A673 (cell line): ENCODE results near the gene LMO7. TPM values are rescaled to one million over a fixed set of nuclear protein-coding genes. Genes with fewer than 3 reads are reported as not detected.

ENCODE experiments used
- BruUV-seq: library from RNA; stranded (reverse); fragments of 400-500 nt; replicated peaks from 2 replicates; lab custom pipeline; 2021; lab: Mats Ljungman, UMichigan
- CTCF ChIA-PET: fragments of 300-600 bp; sonication (Branson Sonifier 250); formaldehyde crosslinking; loops from one replicate; lab custom pipeline; 2022; ENCODE audit warnings: antibody characterized with exemption; lab: Charles Lee
- POLR2A ChIA-PET: fragments of 300-600 bp; sonication (Branson Sonifier 250); formaldehyde crosslinking; loops from one replicate; lab custom pipeline; 2022; ENCODE audit warnings: antibody characterized with exemption; ENCODE audit not compliant: low non-redundant PET; lab: Charles Lee
- DNase-seq: peaks from one replicate; pipeline ENCODE4 v3.0.0-alpha.2; 2015; ENCODE audit warnings: low spot score
- H3K27ac ChIP-seq: fragments of 200-600 bp; sonication (generic); 2 replicates; pipeline ENCODE4 v1.5.1; 2016; ENCODE audit warnings: mixed run types, low read depth, mild to moderate bottlenecking, mixed read lengths, antibody characterized with exemption, low read length; ENCODE audit not compliant: poor library complexity, severe bottlenecking
- H3K27me3 ChIP-seq: fragments of 200-600 bp; sonication (generic); replicated peaks from 2 replicates; pipeline ENCODE4 v1.6.1; 2017; ENCODE audit warnings: mixed run types, low read depth, mild to moderate bottlenecking, mixed read lengths, antibody characterized with exemption, low read length; ENCODE audit not compliant: insufficient read depth, poor library complexity
- H3K36me3 ChIP-seq: fragments of 200-600 bp; sonication (generic); 2 replicates; pipeline ENCODE4 v1.6.1; 2016; ENCODE audit warnings: mixed run types, mild to moderate bottlenecking, mixed read lengths, antibody characterized with exemption, low read length; ENCODE audit not compliant: insufficient read depth, poor library complexity, severe bottlenecking
- H3K4me1 ChIP-seq: fragments of 200-600 bp; sonication (generic); 2 replicates; pipeline ENCODE4 v1.6.1; 2017; ENCODE audit warnings: mixed run types, mild to moderate bottlenecking, mixed read lengths, antibody characterized with exemption, low read length; ENCODE audit not compliant: insufficient read depth, poor library complexity, severe bottlenecking
- H3K4me3 ChIP-seq: fragments of 200-600 bp; sonication (generic); 2 replicates; pipeline ENCODE4 v1.5.1; 2016; ENCODE audit warnings: low read depth, mixed run types, mild to moderate bottlenecking, mixed read lengths, low read length; ENCODE audit not compliant: poor library complexity, severe bottlenecking
- H3K9me3 ChIP-seq: fragments of 200-600 bp; sonication (generic); 2 replicates; pipeline ENCODE4 v1.6.1; 2016; ENCODE audit warnings: mixed run types, low read depth, mild to moderate bottlenecking, mixed read lengths, antibody characterized with exemption, low read length; ENCODE audit not compliant: poor library complexity, severe bottlenecking
- EZH2 ChIP-seq: fragments of 200-600 bp; sonication (generic); IDR thresholded peaks from 2 replicates; pipeline ENCODE4 v1.6.1; 2017; ENCODE audit warnings: borderline replicate concordance, low read depth, mild to moderate bottlenecking, mixed read lengths, antibody characterized with exemption, low read length; ENCODE audit not compliant: poor library complexity, severe bottlenecking
- intact Hi-C: fragments of 100-400 bp; cut with micrococcal nuclease; formaldehyde crosslinking; loops from one replicate; pipeline ENCODE4 v1.10.0; 2022; ENCODE audit not compliant: unreplicated experiment
- total RNA-seq: library from RNA; stranded (reverse); gene quantifications from 2 replicates; pipeline ENCODE4 v1.2.3, GENCODE V29; 2021
- TF ChIP-seq, protein P1 (sequence below): fragments of 300-800, 200-600 bp; sonication (generic); conservative IDR thresholded peaks from 2 replicates; pipeline ENCODE4 v1.5.1; 2017; ENCODE audit warnings: low read depth, mild to moderate bottlenecking, antibody characterized with exemption, low read length, moderate library complexity, mixed read lengths

Gene LMO7
- total RNA-seq, 1 experiment from 2014 or later, result 20.3 TPM

DNA sequence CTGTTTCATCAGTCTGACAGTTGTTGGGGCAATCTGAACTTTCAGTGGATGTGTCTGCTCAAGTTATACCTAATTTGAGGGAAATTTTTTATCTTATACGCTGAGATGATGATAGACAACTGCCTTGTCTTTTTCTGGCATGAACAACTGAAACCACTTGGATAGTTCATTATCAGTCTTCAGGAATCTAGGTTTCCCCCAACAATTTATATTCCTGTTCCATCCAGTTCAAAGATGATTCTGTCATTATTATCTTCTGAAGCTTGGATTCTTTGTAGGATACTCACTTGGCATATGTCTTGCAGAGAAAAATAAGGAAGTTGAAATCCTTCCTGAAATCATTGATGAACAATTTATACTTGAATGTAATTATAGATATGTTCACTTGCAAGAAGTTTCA, 193.7 kb downstream of the LMO7 start:
- no TSS peak for BruUV-seq
- CTCF ChIA-PET, result no interaction called here

DNA sequence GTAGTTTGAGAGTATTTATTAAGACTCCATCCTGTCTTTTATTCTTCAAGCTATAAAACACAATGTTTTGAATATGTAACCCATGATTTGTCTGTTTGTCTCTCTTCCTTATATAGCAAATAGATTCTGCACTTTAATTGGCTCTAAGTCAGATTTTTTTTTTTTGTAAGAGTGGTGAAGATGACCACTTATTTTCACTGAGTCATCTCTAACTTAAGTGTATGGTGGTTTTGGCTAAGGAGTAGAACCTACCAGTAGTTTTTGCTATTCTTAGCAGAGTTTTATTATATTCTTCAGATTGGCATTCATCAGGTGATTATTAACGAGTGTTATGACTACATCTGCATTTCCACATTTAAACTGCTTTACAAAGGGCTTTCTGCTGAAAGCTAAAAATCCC, 194.7 kb downstream of the LMO7 start:
- intact Hi-C loops, result no loop called here
- no TSS peak for BruUV-seq
- H3K27ac ChIP-seq, result no peak overlapping the region
- no peak for DNase-seq
- ChIA-PET POLR2A (no interaction called here), CTCF (no interaction called here)
- H3K9me3 ChIP-seq, result no peaks in the 10 kb centered on the region
- TF ChIP-seq, protein P1, sequence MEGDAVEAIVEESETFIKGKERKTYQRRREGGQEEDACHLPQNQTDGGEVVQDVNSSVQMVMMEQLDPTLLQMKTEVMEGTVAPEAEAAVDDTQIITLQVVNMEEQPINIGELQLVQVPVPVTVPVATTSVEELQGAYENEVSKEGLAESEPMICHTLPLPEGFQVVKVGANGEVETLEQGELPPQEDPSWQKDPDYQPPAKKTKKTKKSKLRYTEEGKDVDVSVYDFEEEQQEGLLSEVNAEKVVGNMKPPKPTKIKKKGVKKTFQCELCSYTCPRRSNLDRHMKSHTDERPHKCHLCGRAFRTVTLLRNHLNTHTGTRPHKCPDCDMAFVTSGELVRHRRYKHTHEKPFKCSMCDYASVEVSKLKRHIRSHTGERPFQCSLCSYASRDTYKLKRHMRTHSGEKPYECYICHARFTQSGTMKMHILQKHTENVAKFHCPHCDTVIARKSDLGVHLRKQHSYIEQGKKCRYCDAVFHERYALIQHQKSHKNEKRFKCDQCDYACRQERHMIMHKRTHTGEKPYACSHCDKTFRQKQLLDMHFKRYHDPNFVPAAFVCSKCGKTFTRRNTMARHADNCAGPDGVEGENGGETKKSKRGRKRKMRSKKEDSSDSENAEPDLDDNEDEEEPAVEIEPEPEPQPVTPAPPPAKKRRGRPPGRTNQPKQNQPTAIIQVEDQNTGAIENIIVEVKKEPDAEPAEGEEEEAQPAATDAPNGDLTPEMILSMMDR, result no peak
- no peak for TF ChIP-seq EZH2
- no peaks in the 10 kb centered on the region for H3K36me3 ChIP-seq
- no peak overlapping the region for H3K4me3 ChIP-seq
- H3K27me3 ChIP-seq, result no peaks in the 10 kb centered on the region
- no peaks in the 10 kb centered on the region for H3K4me1 ChIP-seq

More for the DNA sequence above, 193.7 kb downstream of the LMO7 start:
- Histone ChIP-seq H3K36me3 (no peaks in the 10 kb centered on the region), H3K27me3 (no peaks in the 10 kb centered on the region), H3K4me3 (no peak overlapping the region), H3K9me3 (no peaks in the 10 kb centered on the region), H3K27ac (no peak overlapping the region), H3K4me1 (no peaks in the 10 kb centered on the region)
- POLR2A ChIA-PET, result no interaction called here
- no peak for DNase-seq
- intact Hi-C loops, result no loop called here
- TF ChIP-seq, protein P1, result no peak
- TF ChIP-seq EZH2, result no peak

DNA sequence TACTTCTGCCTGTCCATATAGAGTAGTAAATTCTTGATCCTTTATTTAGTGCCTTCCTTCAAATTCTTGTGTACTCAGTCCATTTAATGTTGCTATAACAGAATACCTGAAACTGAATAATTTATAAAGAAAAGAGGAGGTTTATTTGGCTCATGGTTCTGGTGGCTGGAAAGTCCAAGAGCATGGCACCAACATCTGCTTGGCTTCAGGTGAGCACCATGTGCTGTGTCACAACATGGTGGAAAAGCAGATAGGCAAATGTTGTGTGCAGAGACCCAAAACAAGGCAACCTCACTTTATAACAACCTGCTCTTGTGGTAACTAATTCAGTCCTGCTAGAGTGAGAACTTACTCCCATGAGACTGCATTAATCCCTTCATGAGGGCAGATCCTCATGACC, 195.3 kb downstream of the LMO7 start:
- no peaks in the 10 kb centered on the region for H3K27me3 ChIP-seq
- POLR2A ChIA-PET, result no interaction called here
- H3K36me3 ChIP-seq, result no peaks in the 10 kb centered on the region
- no peaks in the 10 kb centered on the region for H3K4me1 ChIP-seq
- H3K4me3 ChIP-seq, result no peak overlapping the region
- no peak overlapping the region for H3K27ac ChIP-seq
- TF ChIP-seq, protein P1, result no peak
- TF ChIP-seq EZH2, result no peak
- CTCF ChIA-PET, result no interaction called here
- no TSS peak for BruUV-seq
- DNase-seq, result no peak
- H3K9me3 ChIP-seq, result no peaks in the 10 kb centered on the region
- intact Hi-C loops, result no loop called here
